ENCODE data around the gene EML1.
"Not testable (repeated sequence)": the region's sequence is repeated elsewhere in the genome, so short reads cannot be mapped to it uniquely, and the experiment has no call there.

Gene EML1

DNA sequence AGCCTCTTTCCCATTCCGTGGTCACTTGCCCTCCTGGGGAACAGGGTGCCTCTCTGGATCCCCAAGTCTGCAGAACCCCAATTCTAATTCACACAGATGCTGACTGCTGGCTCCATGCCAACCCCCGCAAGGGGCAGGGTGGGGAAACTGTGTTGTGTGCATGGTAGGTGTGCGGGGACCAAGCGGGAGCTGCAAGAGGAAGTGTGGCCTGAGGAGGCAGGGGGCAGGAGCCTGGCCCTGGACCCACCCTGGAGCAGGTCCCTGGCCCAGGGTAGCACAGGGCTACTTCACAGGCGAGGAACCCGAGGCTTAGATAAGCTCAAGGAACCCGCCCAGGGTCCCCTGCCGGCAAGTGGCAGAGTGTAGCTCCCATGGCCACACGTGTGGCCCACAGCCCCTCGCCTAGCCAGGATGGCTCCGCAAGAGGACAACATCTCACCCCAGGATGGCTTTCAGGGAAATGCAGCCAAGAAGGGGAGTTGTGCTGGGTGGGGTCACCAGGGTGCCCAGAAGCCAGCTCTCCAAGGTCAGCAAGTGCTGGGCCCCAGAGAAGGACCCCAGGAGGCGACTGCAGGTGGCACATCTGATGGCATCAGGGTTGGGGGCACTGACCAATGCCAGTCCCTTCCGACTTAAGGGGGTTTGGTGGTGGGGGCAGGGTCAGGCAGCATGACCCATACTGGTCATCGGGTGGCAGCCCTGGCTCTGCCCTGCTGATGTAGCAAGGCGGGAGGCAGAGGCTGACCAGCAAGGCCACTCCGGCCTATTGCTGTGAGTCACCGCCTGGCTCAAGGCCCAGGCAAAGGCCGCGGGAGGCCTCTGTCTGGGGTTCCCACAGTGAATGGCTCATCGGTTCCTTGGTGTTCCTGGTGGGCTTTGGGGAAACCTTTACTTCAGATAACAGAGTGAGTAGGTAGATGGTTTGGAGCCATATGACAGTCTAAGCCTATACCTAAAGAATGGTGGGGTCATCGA, 37.3 kb upstream of the EML1 start:
- no peak for DNase-seq

DNA sequence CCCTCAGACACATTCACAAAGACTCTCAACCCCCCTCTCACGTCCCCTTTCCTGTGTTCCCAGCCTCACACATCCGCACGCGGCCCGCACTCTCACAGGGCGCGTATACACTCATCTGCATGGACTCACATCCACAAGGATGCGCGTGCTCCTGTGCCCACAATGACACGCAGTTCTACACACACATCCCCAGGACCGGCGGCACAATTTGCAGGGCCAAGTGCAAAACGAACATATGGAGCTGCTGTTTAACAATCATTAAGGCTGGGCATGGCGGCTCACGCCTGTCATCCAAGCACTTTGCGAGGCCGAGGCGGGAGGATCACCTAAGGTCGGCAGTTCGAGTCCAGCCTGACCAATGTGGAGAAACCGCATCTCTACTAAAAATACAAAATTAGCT, 36.4 kb upstream of the EML1 start:
- DNase-seq, result no peak

DNA sequence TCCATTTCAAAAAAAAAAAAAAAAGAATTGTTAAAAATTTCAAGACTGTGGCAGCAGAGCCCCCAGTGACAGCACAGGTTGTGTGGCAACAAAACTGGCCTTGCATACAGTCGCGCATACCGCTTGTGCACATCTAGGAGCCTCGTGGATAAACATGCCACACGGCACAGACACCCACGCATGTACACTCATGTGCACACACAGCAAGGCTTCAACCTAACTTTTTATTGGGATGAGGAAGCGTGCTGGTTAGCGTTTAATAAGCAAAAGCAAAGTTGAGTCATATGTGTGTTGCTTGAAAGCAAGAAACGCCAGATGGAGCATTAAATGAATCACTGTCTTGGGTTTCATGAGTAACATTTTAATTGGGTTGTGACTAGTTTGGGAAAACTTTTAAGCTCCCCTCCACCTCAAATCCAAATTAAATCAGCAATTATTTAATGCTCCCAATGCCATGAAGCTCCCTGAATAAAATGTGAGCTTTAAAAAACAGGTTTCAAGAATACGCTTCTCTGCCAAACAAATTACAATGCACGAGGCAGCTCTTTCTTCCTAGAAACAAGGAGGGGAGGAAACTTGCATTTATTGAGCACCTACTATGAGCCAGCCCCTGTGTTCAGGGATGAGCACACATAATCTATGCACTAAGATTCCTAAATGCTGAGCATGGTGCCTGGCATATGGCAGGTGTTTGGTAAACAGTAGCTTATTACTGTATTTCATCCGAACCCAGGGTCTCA, 35.7 kb upstream of the EML1 start:
- no peak for DNase-seq

DNA sequence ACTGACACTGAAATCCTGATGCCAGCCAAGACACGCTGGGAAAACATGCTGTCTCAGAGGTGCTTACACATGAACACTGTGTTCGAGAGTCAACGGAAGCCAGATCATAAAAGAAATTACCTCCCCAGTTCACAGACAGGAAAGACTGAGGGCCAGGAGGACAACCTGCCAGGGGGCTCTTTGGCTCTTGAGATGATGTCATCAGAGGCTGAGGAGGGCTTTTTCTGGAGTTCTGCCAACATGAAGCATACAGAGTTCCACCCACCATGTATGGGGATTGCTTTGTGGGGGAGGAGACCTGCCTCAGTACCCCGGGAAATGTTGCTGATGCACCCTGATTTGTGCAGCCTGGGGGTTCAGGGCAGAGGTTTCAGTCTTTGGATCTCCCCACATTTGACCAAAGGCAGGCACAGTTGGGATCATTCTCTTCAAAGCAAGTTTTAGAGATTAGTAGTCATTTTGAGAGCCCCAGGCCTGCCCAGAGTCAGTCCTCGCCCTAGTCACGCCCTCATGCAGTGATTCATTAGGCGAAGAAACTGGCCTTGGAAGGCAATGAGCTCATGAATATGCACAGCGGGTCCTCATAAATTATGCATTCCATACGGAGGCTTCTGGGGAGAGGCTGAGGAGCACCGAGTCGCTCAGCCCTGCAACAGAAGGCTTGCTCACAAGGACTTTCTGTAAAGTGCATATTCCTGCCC, 34.9 kb upstream of the EML1 start:
- no peak for DNase-seq

DNA sequence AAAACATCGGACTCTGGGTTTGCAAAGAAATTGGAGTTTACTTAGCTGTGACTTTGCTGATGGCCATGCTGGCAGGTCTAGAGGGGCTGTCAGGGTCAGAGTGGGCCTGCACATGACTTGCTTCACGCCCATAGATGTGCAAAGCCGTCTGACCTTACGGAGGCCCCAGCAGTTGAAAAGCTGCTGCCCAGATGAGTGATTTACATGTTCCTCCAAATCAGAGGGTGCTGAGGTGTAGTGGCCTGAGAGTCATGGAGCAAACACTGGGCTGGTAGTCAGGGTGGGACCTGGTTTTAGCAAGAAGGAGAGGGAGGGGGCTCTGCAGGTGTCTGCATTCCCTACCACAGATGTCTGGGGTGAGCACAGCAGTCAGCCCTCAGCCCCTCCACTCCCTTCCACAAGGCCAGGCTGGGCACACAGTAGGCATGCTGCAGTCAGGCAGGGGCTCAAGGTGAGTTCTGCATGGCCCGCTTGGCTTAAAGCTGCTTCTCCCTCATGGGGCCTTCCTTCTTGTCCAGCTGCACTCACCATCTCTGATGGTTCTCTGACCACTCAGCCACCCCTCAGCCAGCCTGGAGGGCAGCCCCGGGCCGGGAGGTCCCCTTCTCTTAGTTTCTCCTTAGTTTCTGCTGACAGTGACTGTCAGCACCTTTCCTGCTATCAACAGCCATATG, 34.2 kb upstream of the EML1 start:
- no peak for DNase-seq

DNA sequence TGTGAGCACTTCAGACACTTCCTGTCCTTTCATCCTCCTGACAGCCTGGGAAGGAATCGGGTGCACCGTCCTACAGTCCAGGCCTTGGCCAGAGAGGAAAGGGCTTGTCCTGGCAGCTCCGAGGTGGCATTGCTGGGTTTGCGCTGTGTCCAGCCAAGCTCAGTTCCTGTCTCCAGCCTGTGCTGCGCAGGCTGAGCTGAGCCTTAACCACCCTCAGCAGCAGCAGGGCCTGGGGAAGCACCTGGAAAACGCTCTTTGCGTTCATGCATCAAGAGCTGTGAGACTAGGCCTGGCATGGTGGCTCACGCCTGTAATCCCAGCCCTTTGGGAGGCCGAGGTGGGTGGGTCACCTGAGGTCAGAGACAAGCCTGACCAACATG, 33.7 kb upstream of the EML1 start:
- DNase-seq, result no peak

DNA sequence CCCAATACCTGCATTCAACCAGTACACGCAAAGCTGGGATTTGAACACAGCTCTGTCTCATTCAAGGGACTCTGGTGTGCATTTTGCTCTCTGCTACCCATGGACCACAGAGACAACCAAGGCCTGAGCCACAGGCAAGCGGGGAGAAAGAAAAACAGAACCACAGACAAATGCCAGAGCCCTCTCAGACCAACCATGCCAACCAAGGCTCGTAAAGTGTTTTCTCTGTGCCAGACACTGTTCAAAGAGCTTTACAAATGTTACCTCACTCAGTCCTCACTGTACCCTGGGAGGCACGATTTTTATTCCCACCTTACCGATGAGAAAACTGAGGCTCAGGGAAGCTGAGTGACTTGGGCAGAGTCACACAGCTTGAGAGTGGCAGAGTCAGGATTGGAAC, 32.4 kb upstream of the EML1 start:
- no peak for DNase-seq

DNA sequence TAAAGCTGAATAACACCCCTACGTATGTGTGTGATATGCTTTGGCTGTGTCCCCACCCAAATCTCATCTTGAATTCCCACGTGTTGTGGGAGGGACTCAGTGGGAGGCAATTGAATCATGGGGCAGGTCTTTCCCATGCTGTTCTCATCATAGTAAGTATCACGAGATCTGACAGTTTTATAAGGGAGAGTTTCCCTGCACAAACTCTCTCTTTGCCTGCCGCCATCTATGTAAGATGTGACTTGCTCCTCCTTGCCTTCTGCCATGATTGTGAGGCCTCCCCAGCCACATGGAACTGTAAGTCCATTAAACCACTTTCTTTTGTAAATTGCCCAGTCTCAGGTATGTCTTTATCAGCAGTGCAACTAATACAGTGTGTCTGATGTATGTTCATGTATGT, 30.3 kb upstream of the EML1 start:
- DNase-seq, result not testable (repeated sequence)

DNA sequence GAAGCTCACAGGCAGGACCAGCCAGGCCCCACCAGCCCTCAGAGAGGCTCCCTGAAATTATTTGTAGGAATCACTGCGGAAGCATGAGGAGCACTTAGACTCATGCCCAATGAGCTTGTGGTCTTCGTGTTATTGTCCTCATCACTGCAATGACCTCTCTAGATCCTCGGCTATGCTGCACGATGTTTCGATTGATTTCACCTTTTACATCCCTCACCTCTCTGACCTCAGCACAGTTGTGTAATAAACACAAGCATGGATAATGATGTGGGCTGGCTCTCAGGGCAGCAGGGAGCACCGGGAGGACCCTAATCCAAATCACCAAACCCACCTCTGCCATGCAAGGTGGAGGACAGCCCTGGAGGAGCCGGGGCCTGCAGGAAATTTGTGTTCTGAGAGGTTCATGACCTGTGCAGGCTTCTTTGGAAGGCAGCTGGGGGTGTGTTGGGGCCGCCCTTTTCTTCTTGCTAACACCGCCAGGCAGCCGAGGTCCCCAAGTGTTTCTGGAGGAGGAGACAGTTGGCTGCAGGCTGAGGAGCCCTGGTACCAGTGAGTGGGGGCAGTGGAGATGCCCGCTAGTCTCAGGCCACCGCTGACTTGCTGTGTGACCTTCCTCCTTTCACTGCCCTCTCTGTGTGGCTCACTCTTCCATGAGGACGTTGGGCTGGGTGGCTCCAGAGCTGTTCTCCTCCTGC, 29.5 kb upstream of the EML1 start:
- DNase-seq, result no peak

DNA sequence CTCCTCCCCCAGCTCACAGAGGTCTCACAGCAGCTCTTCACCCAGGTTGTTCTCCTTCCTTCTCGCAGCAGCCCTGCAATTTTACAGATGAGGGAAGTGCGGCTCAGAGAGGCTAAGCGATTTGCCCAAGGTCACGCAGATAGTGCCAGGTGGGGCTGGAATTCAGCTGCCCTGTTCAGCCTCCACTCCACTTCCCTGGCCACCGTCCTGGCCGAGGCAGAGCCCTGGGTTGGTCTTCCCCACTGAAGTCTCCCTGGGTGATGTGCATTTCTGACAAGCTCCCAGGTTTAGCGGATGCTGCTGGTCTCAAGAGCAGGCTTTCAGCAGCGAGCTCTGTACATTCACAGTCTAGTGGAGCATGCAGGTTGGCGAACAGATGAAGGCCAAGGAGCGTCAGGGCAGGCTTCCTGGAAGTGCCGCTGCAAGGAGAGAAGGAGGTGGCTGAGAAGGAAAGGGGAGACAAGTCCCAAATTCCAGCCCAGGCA, 28.9 kb upstream of the EML1 start:
- DNase-seq, result no peak

DNA sequence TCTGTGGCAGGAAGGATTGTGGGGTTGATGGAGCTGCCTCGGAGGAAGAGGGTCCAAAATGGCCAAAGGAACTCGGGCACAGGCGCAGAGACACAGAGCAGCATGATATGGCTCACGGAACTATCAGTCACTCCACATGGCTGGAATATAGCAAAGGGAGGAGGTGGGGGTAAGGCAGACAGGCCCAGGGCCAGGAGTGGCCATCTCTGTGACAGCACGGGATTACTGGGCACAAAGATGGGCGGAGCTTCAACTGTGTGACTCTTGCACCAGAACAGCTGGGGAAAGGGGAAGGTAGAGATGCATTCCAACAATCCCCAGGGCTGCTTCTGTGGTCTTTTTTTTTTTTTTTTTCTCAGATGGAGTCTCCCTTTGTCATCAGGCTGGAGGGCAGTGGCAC, 24.8 kb upstream of the EML1 start:
- DNase-seq, result no peak

DNA sequence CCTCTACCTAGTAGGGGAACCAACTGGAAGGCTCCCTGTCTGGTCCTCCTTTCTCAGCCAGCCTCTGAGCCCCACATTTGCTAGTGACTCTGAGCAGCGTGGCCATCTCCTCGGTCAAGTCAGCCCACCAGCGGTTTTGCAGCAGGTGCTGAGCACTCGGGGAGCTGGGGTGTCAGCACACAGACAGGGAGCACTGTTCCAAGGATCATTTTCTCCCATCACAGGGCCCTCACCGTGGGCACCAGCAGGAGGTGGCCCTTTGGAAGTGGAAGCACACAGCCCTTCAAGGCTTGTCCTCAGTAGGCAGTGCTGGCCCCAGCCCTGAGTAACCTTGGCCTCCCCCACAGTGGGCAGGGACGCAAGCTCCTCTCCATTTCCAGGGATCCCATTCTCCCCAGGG, 24.1 kb upstream of the EML1 start:
- DNase-seq, result no peak

DNA sequence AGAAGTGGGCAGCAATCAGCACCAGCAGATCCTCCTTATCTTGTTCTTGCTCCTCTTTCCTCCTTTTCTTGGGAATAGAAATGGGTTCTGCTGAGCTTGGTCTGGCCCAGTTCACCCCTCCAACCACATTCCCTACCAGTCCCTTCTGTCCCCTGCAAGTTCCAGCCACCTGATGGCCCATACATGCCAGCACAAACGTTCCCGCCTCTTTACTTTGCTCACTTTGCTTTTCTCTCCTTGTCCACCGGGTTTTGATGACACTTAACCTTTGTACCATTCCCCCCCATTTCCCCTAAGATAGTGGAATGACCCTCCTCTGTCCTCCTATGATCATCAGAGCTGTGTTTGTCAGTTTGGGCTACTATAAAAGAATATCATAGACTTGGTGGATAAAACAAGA, 23.4 kb upstream of the EML1 start:
- DNase-seq, result no peak

DNA sequence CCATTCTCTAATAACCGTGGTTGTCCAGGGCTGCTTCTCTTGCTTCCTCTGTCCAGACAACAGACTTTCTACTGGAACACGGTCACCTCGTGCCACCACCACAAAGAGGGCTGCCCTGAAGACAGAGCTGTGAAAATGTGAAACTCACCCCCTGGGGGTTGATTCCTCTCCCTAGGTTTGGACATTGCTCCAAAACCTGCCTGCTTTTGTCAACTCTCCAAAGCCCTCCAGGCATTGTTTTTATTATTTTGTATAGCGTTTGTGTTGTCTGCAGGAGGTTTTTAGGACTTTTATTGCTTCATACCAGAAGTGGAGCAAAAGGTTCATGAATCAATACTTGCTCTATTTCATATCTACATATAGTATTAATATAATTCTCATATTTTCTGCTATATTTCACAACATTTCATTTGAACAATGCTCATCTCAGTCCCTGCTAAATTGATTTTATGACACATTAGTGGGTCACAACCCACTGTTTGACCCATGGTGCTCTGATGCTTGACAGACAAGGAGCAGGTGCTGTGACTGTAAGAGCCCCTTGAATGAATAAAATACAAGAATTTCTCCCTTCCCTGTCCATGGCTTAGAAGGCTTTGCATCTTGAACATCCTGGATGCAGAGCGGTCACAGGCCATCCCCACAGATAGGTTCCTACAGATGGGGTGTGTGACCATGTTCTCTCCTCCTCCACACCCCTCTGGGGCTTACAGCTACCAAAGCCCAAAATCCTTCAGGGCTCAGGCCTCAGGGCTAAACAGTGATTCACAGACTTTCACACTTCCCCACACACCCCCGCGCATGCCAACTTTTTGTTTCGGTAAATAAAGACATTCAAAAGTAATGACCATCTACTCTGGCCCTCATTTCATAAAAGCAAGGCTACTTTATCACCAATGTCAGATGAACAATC, 20.6 kb upstream of the EML1 start:
- DNase-seq, result no peak

DNA sequence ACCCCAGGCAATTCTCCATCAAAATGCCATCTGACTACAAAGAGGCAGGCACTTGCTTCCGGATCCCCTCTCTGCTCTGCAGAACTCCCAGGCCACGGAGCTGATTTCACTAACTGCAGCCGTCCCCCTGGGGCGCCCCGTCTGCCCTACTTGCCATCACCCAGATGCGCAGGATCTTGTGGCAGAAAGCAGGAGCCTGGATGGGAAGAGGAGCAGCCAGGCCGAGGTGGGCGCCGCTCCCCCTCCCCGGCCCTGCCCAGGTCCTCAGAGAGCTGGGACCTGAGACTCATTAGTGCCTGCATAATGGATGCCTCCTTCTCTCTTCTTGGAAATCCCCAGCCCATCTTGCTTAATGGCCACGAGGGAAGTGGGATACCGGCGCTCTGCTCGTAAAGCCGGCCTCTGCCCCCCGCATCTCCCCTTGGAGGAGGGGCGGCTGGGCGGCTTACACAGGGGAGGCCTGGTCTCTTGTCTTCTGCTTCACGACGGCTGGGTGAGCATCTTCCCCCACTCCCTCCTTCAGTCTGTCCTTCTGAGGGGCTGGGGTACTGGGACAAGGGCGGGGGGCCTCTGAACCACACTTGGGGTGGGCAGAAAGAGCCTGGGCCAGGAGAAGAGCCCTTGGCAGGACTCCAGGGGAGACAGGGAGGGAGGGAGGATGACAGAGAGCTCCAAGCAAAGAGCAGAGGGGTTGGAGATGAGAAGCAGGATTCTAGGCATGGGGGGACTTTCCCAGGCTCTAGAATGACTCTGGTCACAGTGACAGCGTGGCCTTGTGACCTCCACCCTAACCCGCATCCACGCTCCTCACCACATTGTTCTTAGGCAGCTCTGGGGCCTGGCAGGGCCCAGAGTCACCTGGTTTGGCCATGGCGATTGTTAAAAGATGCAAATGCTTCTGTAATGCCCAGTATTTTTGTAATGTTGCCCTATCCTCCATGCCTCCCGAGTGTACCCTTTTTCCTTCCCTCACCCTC, 19.4 kb upstream of the EML1 start:
- DNase-seq, result no peak

DNA sequence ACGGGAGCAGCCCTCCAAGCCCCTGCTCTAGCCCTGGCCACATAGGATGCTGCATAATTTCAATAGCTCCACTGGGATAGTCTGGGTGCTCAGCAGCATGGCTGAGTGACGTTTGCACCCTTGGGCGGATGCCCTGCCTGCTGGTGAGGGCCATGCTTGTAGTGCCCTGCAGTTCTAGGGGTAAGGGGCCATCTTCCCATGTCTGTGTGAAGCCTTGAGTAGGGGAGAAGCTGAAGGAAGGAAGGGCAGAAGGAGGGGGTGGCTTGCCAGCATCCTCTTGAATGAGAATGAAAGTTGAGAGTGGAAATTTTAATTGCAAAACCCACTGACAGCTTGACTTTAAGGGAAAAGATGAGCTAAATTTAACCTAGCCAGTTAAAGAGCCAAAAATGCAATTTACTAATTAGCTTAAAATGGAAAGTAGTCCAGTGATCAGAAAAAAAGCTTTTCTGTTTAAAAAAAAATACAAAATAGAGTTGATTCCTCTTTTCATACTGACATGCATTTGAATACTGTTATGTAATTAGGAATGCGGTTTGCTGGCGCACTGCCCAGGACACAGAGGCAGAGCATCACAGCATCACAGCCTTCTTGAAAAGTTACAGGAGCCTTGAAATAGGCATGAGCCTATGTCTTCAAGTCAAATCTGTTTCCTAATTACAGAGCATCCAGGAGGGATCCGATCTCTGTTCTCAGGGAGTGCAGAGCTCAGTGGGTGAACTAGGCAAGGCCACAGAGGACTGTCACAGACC, 18.5 kb upstream of the EML1 start:
- no peak for DNase-seq

DNA sequence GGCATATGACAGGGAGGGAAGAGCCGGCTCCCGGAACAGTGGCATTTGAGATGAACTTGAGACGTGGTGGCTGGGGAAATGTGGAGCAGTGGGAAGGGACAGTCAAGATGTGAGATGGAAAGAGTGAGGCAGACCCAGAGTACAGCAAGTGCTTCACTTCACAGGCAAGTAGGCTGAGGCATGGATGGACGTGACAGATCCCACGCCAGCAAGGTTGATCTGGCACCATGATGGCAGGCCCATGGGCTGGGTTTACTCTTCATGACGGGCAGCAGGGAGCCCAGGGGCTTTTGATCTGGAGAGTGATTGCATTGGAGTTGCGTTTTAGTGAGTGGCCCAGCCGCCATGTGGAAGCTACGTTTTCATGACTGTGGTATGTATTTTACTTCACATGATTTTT, 17.9 kb upstream of the EML1 start:
- DNase-seq, result no peak

DNA sequence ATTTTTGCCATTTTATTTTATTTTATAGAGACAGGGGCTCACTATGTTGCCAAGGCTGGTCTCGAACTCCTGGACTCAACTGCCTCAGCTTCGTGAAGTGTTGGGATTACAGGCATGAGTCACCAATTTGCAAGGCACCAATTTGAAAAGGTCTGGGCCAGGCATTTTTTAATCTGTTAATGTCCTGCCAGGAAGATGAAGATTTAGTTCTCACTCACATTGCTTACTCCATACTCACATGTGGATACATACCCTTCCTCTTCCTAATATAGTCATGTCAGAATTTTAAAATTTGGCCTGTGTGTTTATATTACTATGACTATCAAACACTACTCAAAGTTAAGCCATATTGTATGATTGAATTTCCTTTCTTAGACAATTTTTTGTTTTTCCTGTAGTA, 15.3 kb upstream of the EML1 start:
- DNase-seq, result no peak

DNA sequence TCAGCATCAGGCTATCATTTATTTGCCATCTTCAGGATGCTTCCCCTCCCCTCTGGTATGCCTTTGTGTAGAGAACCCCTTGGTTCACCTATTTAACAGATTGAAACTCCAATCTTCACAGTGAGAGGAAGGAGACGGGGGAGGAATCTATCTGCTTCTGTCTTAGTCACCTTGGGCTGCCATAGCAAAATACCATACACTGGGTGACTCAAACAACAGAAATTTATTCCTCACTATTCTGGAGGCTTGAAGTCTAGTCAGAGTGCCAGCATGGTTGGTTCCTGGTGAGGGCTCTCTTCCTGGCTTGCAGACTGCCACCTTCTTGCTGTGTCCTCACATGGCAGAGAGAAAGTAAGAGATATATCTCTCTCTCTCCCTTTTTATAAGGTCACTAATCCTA, 13.5 kb upstream of the EML1 start:
- DNase-seq, result no peak
